HG03342 (cell line): Measurements from ENCODE around the gene PRICKLE3.
"Not testable (repeated sequence)": the region's sequence is repeated elsewhere in the genome, so short reads cannot be mapped to it uniquely, and the experiment has no call there.

Experiments
- ATAC-seq: cut with Tn5 transposase; IDR thresholded peaks from one replicate; pipeline ENCODE4 v1.9.1; 2021; ENCODE audit warnings: mild to moderate bottlenecking, moderate library complexity; ENCODE audit not compliant: unreplicated experiment

The PRICKLE3 gene

DNA sequence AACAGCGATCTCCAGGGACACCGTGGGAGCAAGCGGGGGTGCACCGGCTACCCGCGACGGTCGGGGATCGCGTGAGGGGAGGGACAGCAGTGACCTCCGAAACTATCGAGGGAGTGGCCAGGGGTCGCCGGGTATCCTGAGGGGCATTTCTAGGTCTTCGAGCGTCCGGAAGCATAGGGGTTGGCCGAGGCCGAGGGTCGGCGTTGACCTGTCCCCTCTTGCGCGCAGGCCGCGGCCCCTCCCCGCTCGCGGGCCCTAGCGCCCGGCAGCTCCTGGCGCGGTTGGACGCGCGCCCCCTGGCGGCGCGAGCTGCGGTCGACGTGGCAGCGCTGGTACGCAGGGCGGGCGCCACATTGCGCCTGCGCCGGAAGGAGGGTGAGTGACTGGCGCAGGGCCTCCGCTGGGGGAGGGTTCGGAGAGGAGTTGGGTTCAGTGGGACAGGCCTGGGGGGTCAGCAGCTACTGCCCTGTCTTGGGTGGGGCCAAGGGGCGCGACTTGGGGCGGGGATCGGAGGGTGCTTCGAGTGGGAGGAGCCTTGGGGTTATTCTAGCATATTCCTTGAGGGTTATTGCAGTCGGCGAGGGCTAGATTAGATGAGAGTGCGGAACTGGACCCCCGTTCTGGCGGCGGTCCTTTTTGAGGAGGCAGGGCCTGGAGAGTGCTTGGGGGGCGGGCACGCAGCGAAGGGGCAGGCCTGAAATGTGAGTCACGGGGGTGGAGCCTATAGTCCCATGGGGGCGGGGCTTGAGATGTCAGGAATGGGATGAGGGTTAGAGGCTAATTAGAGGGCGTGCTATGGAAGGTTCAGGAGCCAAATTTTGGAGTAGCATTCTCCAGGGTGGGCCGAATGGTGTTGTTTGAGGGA, 22.4 kb downstream of the PRICKLE3 start:
- peak; percentile 57 for ATAC-seq

DNA sequence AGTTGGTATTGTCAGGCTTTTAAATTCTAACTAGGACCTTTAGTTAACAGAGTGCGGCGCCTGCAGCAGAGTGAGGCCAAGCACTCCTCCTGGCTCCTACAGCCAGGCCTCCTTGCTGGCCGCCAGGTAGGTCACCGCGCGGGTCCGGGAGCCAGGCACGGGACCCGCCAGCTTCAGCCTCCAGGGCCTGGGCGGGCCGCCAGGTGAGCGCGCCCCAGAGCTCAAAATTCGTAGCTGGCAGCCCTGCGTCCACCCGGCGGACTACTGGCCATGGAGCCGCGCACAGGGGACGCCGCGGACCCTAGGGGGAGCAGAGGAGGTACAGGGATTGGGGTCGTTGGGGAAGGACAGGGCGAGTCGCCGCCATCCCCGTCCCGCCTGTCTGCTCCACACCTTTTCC, 23.6 kb downstream of the PRICKLE3 start, which contains the start of gene MAGIX:
TSS of gene MAGIX (plus strand) at position 139 of the 400 bp plus-strand sequence. CDS start at position 271, 132 bp downstream.
- ATAC-seq = no peak

DNA sequence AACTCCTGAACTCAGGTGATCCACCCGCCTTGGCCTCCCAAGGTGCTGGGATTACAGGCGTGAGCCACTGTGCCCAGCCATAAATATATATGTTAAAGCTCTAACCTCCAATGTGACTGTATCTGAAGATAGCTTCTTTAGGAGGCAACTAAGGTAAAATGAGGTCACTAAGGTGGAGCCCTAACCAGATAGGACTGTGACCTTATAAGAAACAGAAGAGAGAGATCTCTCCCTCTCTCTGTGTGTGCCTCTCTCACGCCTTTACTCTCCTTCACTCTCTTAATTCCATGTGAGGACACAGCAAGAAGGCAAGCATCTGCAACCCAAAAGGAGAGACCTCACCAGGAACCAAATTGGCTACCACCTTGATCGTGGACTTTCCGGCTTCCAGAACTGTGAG, 24.5 kb downstream of the PRICKLE3 start:
- no peak for ATAC-seq

- ATAC-seq = no peak
Measured at GRCh38 chrX:49160908-49161307, 25.3 kb downstream of the PRICKLE3 start.

DNA sequence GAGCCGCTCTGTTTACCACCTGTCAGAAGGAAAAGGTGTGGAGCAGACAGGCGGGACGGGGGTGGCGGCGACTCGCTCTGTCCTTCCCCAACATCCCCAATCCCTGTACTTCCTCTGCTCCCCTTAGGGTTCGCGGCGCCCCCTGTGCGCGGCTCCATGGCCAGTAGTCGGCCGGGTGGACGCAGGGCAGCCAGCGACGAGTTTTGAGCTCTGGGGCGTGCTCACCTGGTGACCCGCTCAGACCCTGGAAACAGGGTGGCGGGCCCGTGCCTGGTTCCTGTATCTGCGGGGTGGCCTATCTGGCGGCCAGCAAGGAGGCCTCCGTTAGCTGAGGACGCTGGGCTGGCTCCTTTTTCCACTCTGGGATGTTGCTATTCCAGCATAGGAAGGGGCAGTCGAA, 29.0 kb downstream of the PRICKLE3 start:
- ATAC-seq = no peak

- peak; percentile 81 for ATAC-seq
Measured at GRCh38 chrX:49155900-49156837, 30.0 kb downstream of the PRICKLE3 start.

- no peak for ATAC-seq
Measured at GRCh38 chrX:49155243-49155899, 30.8 kb downstream of the PRICKLE3 start.

DNA sequence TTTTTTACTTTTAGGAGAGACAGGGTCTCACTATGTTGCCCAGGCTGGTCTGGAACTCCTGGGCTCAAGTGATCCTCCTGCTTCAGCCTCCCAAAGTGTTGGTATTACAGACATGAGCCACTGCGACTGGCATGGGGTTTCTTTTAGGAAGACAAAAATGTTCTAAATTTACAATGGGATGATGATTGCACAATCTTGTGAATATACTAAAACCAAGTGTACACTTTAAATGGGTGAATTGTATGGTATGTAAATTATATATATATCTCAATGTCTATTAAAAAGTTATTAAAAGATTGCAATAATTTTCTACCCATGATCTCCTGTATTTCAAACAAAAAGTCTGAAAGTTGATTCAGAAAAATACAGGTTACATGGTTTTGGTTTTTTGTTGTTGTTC, 32.7 kb downstream of the PRICKLE3 start:
- no peak for ATAC-seq

DNA sequence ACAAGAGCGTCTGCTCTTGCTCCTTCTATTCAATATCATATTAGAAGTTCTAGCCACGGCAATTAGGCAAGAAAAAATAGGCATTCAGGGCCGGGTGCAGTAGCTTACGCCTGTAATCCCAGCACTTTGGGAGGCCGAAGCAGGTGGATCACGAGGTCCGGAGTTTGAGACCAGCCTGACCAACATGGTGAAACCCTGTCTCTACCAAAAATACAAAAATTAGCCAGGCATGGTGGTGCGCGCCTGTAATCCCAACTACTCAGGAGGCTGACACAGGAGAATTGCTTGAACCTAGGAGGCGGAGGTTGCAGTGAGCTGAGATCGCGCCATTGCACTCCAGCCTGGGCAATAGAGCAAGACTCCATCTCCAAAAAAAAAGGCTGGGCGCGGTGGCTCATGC, 36.9 kb downstream of the PRICKLE3 start:
- not testable (repeated sequence) for ATAC-seq

GRCh38 chrX:49148390-49149100, 37.6 kb downstream of the PRICKLE3 start:
- not testable (repeated sequence) for ATAC-seq

DNA sequence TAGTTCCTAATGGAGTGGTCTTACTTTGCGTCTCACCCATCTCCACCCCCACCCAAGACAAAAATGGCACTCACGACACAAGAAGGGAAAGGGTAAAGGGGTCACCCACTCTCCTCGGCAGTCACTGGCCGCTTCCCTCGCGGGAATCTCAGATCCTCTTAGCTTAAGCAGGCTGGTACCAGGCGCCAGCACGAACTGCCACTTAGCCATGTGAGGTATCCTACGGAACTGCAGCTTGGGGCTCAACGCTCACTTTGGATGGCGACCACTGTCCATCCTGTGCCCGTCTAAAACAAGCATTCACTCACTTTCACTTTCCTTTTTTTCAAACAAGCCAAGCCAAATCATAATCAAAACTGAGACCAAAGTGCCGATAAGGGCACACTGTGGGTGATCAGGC, 38.2 kb downstream of the PRICKLE3 start:
- ATAC-seq = no peak

GRCh38 chrX:49147282-49147681, 38.9 kb downstream of the PRICKLE3 start:
- ATAC-seq = no peak

DNA sequence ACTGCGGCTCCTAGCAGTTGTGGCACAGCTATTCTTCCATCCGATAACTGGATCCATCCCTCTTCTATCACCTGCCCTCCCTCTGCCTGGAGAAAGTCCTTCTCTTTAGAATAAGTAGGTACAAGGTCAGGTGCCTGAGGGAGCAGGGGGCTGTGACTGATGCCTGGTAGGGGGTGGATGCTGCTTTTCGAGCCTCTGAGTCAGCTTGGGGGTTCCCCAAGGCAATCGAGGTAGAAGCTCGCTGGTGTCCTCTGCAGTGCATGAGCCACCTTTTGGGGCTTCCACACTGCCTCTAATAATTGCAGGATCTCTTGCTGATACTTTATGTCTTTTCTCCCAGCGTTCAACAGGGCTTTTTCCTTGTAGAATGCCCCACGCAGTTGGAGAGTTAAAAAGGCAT, 43.0 kb downstream of the PRICKLE3 start:
- not testable (repeated sequence) for ATAC-seq

DNA sequence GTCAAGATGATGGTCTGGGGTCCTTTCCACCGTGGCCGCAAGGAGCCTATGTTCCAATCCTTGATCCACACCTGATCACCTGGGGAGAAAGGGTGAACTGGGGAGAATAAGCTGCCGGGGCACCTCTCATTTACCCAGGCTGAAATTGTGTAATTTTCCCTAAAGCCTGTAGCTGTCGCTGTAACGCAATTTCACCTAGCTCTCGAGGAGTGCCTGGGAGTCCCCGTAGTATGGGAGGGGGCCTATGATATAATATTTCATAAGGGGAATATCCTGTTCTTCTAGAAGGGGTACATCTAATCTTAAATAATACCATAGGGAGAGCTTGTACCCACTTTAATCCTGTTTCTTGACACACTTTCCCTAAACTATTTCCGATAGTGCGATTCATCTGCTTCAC, 43.9 kb downstream of the PRICKLE3 start:
- ATAC-seq = not testable (repeated sequence)

DNA sequence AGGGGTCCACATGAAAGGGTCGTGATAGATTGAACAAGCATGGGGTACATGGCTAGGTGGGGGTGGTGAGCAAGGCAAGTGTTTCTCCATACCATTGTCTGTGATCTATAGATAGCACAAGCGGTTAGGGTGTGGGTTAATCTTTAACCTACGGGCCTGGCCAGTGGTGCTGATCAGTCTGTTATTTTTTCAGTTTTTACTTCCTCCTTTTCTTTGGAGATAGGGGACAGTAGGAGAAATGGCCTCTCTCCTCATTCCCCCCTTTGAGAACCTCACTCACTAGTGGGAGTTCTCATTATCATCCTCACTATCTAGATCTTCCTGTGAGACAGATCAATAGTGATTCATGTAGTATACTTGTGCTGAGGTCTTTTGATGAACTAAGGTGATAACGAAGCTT, 46.5 kb downstream of the PRICKLE3 start:
- ATAC-seq = no peak

GRCh38 chrX:49137492-49137891, 48.7 kb downstream of the PRICKLE3 start:
- no peak for ATAC-seq

- no peak for ATAC-seq
Measured at GRCh38 chrX:49133759-49134158, 52.4 kb downstream of the PRICKLE3 start.

DNA sequence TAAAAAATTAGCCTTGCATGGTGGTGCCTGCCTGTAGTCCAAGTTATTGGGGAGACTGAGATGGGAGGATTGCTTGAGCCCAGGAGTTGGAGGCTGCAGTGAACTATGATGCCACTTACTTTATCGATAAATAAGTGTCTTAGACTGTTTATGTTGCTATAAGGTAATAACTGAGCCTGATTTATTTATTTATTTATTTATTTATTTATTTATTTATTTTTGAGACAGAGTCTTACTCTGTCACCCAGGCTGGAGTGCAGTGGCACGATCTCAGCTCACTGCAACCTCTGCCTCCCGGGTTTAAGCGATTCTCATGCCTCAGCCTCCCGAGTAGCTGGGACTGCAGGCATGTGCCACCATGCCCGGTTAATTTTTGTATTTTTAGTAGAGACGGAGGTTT, 53.9 kb downstream of the PRICKLE3 start:
- not testable (repeated sequence) for ATAC-seq

DNA sequence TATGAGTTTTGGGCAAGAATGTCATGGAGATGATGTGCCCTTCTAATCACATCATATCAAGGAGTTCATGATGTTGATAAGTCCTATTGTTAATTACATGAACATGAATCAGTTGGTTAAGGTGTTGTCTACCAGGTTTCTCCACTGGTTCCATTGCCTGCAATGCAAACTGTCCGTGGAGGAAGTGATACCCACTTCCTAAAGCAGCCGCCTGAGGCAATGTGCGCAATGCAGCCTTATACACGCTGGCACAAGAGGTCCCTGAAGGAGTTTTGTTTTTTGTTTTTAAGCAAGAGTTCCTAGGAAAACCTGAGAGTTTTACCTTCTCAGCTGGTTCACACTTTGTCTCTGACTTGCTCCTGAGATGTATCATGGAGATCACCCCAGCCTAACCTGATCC, 56.7 kb downstream of the PRICKLE3 start:
- peak; percentile 52 for ATAC-seq

- not testable (repeated sequence) for ATAC-seq
Measured at GRCh38 chrX:49127742-49128258, 58.4 kb downstream of the PRICKLE3 start.
